Duodenal mucosa (tissue), 2 donors: ENCODE data around the gene ENTPD1.

Experiments used
- H3K27ac ChIP-seq: one replicate; pipeline ENCODE4 v1.7.0; 2013; ENCODE audit warnings: low read depth, low read length
- H3K27me3 ChIP-seq, 2 donors: one replicate each; pipeline ENCODE4 v1.7.0; 2013; ENCODE audit warnings: low read length in 2 of 2, control low read depth in 1 of 2; ENCODE audit not compliant: insufficient read depth in 2 of 2, control insufficient read depth in 1 of 2
- H3K36me3 ChIP-seq, 2 donors: one replicate each; pipeline ENCODE4 v1.7.0; 2013; ENCODE audit warnings: low read length in 2 of 2, control low read depth in 1 of 2; ENCODE audit not compliant: insufficient read depth in 2 of 2, control insufficient read depth in 1 of 2
- H3K4me1 ChIP-seq, 2 donors: one replicate each; pipeline ENCODE4 v1.7.0; 2013; ENCODE audit warnings: low read length in 2 of 2, control low read depth in 1 of 2; ENCODE audit not compliant: insufficient read depth in 2 of 2, control insufficient read depth in 1 of 2
- H3K4me3 ChIP-seq, 2 donors: one replicate each; pipeline ENCODE4 v1.7.0; 2013; ENCODE audit warnings: low read length in 2 of 2, low read depth in 1 of 2
- H3K9ac ChIP-seq, 2 donors: one replicate each; pipeline ENCODE4 v1.7.0; 2013; ENCODE audit warnings: low read length in 2 of 2, low read depth in 1 of 2
- H3K9me3 ChIP-seq, 2 donors: one replicate each; pipeline ENCODE4 v1.7.0; 2013; ENCODE audit warnings: low read length in 2 of 2, control low read depth in 1 of 2; ENCODE audit not compliant: control insufficient read depth in 1 of 2

ENTPD1 gene

GRCh38 chr10:95784279-95784913 is 28.4 kb downstream of the ENTPD1 start:
- Histone ChIP-seq H3K4me1 (peaks cover 0 to 12% of the 10 kb centered on the region in 2 donors), H3K4me3 (no peak overlapping the region), H3K27ac (peak overlapping the region; percentile 30), H3K9me3 (no peaks in the 10 kb centered on the region), H3K27me3 (no peaks in the 10 kb centered on the region), H3K36me3 (no peaks in the 10 kb centered on the region), H3K9ac (no peak overlapping the region)

GRCh38 chr10:95785317-95785716 is 29.4 kb downstream of the ENTPD1 start:
- Histone ChIP-seq H3K27me3 (no peaks in the 10 kb centered on the region), H3K27ac (no peak overlapping the region), H3K36me3 (no peaks in the 10 kb centered on the region), H3K9ac (no peak overlapping the region), H3K9me3 (no peaks in the 10 kb centered on the region), H3K4me3 (no peak overlapping the region), H3K4me1 (peaks cover 0 to 12% of the 10 kb centered on the region in 2 donors)

- H3K9ac ChIP-seq = no peak overlapping the region
- no peaks in the 10 kb centered on the region for H3K27me3 ChIP-seq
- no peaks in the 10 kb centered on the region for H3K9me3 ChIP-seq
- H3K27ac ChIP-seq = no peak overlapping the region
- H3K4me1 ChIP-seq = peaks cover 0 to 12% of the 10 kb centered on the region in 2 donors
- H3K36me3 ChIP-seq = no peaks in the 10 kb centered on the region
- H3K4me3 ChIP-seq = no peak overlapping the region
Observed at GRCh38 chr10:95785942-95786669, 30.1 kb downstream of the ENTPD1 start.

- Histone ChIP-seq H3K36me3 (no peaks in the 10 kb centered on the region), H3K9ac (no peak overlapping the region), H3K9me3 (no peaks in the 10 kb centered on the region), H3K27ac (no peak overlapping the region), H3K4me3 (no peak overlapping the region), H3K4me1 (peaks cover 0 to 12% of the 10 kb centered on the region in 2 donors), H3K27me3 (no peaks in the 10 kb centered on the region)
Observed at GRCh38 chr10:95787447-95787846, 31.5 kb downstream of the ENTPD1 start.

GRCh38 chr10:95788830-95789229 is 32.9 kb downstream of the ENTPD1 start:
- peaks cover 9 to 17% of the 10 kb centered on the region in 2 donors for H3K4me1 ChIP-seq
- no peaks in the 10 kb centered on the region for H3K36me3 ChIP-seq
- no peak overlapping the region for H3K9ac ChIP-seq
- H3K9me3 ChIP-seq = no peaks in the 10 kb centered on the region
- H3K4me3 ChIP-seq = no peak overlapping the region
- H3K27me3 ChIP-seq = no peaks in the 10 kb centered on the region
- no peak overlapping the region for H3K27ac ChIP-seq

- H3K4me1 ChIP-seq = peaks cover 9% of the 10 kb centered on the region in 2 donors
Observed at GRCh38 chr10:95789902-95790301, 33.9 kb downstream of the ENTPD1 start.

GRCh38 chr10:95790982-95791381 is 35.0 kb downstream of the ENTPD1 start:
- no peaks in the 10 kb centered on the region for H3K27me3 ChIP-seq
- no peak overlapping the region for H3K9ac ChIP-seq
- peaks cover 6 to 9% of the 10 kb centered on the region in 2 donors for H3K4me1 ChIP-seq
- no peaks in the 10 kb centered on the region for H3K36me3 ChIP-seq
- no peaks in the 10 kb centered on the region for H3K9me3 ChIP-seq
- H3K27ac ChIP-seq = no peak overlapping the region
- H3K4me3 ChIP-seq = no peak overlapping the region

More at GRCh38 chr10:95789902-95790301, 33.9 kb downstream of the ENTPD1 start:
- Histone ChIP-seq H3K36me3 (no peaks in the 10 kb centered on the region), H3K27me3 (no peaks in the 10 kb centered on the region), H3K9me3 (no peaks in the 10 kb centered on the region), H3K27ac (no peak overlapping the region), H3K4me3 (no peak overlapping the region), H3K9ac (no peak overlapping the region)

GRCh38 chr10:95791425-95791979 is 35.5 kb downstream of the ENTPD1 start:
- Histone ChIP-seq H3K4me1 (peaks cover 6 to 9% of the 10 kb centered on the region in 2 donors), H3K4me3 (no peak overlapping the region), H3K9ac (no peak overlapping the region), H3K9me3 (no peaks in the 10 kb centered on the region), H3K36me3 (no peaks in the 10 kb centered on the region), H3K27me3 (no peaks in the 10 kb centered on the region), H3K27ac (no peak overlapping the region)

GRCh38 chr10:95792211-95792780 is 36.3 kb downstream of the ENTPD1 start:
- H3K27ac ChIP-seq = peak overlapping the region; percentile 1
- no peaks in the 10 kb centered on the region for H3K27me3 ChIP-seq
- no peaks in the 10 kb centered on the region for H3K9me3 ChIP-seq
- H3K4me3 ChIP-seq = no peak overlapping the region
- peaks cover 6 to 9% of the 10 kb centered on the region in 2 donors for H3K4me1 ChIP-seq
- H3K9ac ChIP-seq = no peak overlapping the region
- no peaks in the 10 kb centered on the region for H3K36me3 ChIP-seq

- H3K9ac ChIP-seq = no peak overlapping the region
- no peak overlapping the region for H3K4me3 ChIP-seq
- no peaks in the 10 kb centered on the region for H3K36me3 ChIP-seq
- H3K27me3 ChIP-seq = no peaks in the 10 kb centered on the region
- peaks cover 6 to 9% of the 10 kb centered on the region in 2 donors for H3K4me1 ChIP-seq
- peak overlapping the region; percentile 1 for H3K27ac ChIP-seq
- no peaks in the 10 kb centered on the region for H3K9me3 ChIP-seq
Observed at GRCh38 chr10:95792874-95793285, 36.9 kb downstream of the ENTPD1 start.
